Left colon (tissue), 2 donors: Measurements from ENCODE around the gene DDAH2. TPM values are rescaled to one million over a fixed set of nuclear protein-coding genes. Genes with fewer than 3 reads are reported as not detected.

Experiments used
- ATAC-seq: fragments of 200-7000 bp; cut with Tn5 transposase; one replicate; pipeline ENCODE4 v1.9.1; 2020; ENCODE audit warnings: mild to moderate bottlenecking, moderate library complexity
- DNase-seq, 2 donors: peaks; one replicate each; pipeline ENCODE4 v3.0.0-alpha.2; 2020
- intact Hi-C, 2 donors: fragments of 100-400 bp; cut with DNase I in 1 of 2; cut with micrococcal nuclease in 1 of 2; formaldehyde crosslinking; loops; one replicate each; pipeline versions ENCODE4 v1.11.2 to v1.14.0; 2022; cut with DNase I, micrococcal nuclease
- microRNA-seq, 2 donors: library from miRNA; unstranded; fragments of <30 nt; microRNA quantifications; one replicate each; pipeline versions ENCODE4 v1.1.0 to v1.2.0, GENCODE V29; 2020
- total RNA-seq, 2 donors: library from RNA; stranded (reverse); fragmentation: NEBNext Ultra II Directional; extraction: Animal tissue kit (Norgen Biotek cat#: 25700); gene quantifications; one replicate each; pipeline ENCODE4 v1.2.1, GENCODE V29; 2021
- donor health status: DM: no; HTN: no; CAD: no.
- donor health status: DM: yes; HTN: yes; CAD: no.

The DDAH2 gene
- total RNA-seq, 2 donors from 2014 or later: 84.2 to 139 TPM

GRCh38 chr6:31681135-31681671 is 47.9 kb downstream of the DDAH2 start:
- DNase-seq (peak in 1 of 2 donors; percentile 66), ATAC-seq (peak; percentile 52)
- intact Hi-C loops: loop anchor here in 1 of 2 donors (5.0 kb wide), 1 partner anchor 86 kb away; no protein-coding TSS in a partner anchor

- DNase-seq (peak; percentile 85 to 86), ATAC-seq (peak; percentile 78)
- intact Hi-C loops: loop anchor here in 1 of 2 donors (5.0 kb wide), 1 partner anchor 87 kb away; no protein-coding TSS in a partner anchor
Measured at GRCh38 chr6:31680226-31681134, 48.6 kb downstream of the DDAH2 start, which contains the start of gene LY6G5C. Gene LY6G5C (minus strand): TSS chr6:31681067. CDS start chr6:31680373, 694 bp downstream.

- no peak for DNase-seq
- ATAC-seq: no peak
- intact Hi-C loops: no loop called here
Measured at GRCh38 chr6:31677955-31678354, 51.1 kb downstream of the DDAH2 start.

Small RNAs within 50 kb of the gene (microRNA-seq; reads per million reads assigned to microRNA genes)
- 0 to 0.53 reads per million in 2 donors for gene MIR4646

Other genes starting within 250 kb of the DDAH2 start
- gene MICB, start 231.2 kb downstream of the DDAH2 start, total RNA-seq: 1 to 10 TPM; 1.2 to 1.3 TPM
- gene MCCD1, start 200.3 kb downstream of the DDAH2 start, total RNA-seq: not detected
- 100 to 1,000 TPM; 221 to 269 TPM for gene DDX39B, start 187.3 kb downstream of the DDAH2 start, total RNA-seq
- gene ATP6V1G2, start 182.7 kb downstream of the DDAH2 start, total RNA-seq: under 1 TPM; 0.58 to 0.92 TPM
- gene NFKBIL1, start 181.7 kb downstream of the DDAH2 start, total RNA-seq: 10 to 100 TPM; 14.4 to 18.0 TPM
- gene LTA, start 157.0 kb downstream of the DDAH2 start, total RNA-seq: under 1 TPM in 1 of 2 donors, not detected in 1; 0.36 TPM
- gene TNF, start 153.7 kb downstream of the DDAH2 start, total RNA-seq: 1 to 10 TPM in 1 of 2 donors, under 1 TPM in 1; 0.27 to 1.4 TPM
- 1 to 10 TPM in 1 of 2 donors, under 1 TPM in 1; 0.70 to 3.0 TPM for gene LTB, start 146.9 kb downstream of the DDAH2 start, total RNA-seq
- 1 to 10 TPM; 2.4 to 5.8 TPM for gene LST1, start 143.0 kb downstream of the DDAH2 start, total RNA-seq
- gene NCR3, start 136.3 kb downstream of the DDAH2 start, total RNA-seq: 1 to 10 TPM in 1 of 2 donors, not detected in 1; 1.1 TPM
- gene AIF1, start 114.1 kb downstream of the DDAH2 start, total RNA-seq: 10 to 100 TPM in 1 of 2 donors, 1 to 10 TPM in 1; 5.2 to 15.0 TPM
- 100 to 1,000 TPM in 1 of 2 donors, 10 to 100 TPM in 1; 92.9 to 110 TPM for gene PRRC2A, start 108.6 kb downstream of the DDAH2 start, total RNA-seq
- gene BAG6, start 76.6 kb downstream of the DDAH2 start, total RNA-seq: 100 to 1,000 TPM; 272 to 282 TPM
- gene APOM, start 73.4 kb downstream of the DDAH2 start, total RNA-seq: 1 to 10 TPM; 2.0 to 3.1 TPM
- gene C6orf47, start 68.5 kb downstream of the DDAH2 start, total RNA-seq: 10 to 100 TPM; 35.7 to 36.3 TPM
- gene GPANK1, start 64.3 kb downstream of the DDAH2 start, total RNA-seq: 10 to 100 TPM; 11.1 to 15.2 TPM
- gene CSNK2B, start 63.2 kb downstream of the DDAH2 start, total RNA-seq: 100 to 1,000 TPM; 137 to 155 TPM
- 1 to 10 TPM; 8.7 to 9.9 TPM for gene LY6G5B, start 59.3 kb downstream of the DDAH2 start, total RNA-seq
- gene LY6G5C, start 48.2 kb downstream of the DDAH2 start, total RNA-seq: 1 to 10 TPM; 1.6 to 2.5 TPM
- gene ABHD16A, start 26.0 kb downstream of the DDAH2 start, total RNA-seq: 10 to 100 TPM; 51.5 to 53.9 TPM
- gene LY6G6F, start 22.4 kb downstream of the DDAH2 start, total RNA-seq: not detected
- gene LY6G6D, start 14.0 kb downstream of the DDAH2 start, total RNA-seq: not detected
- gene LY6G6C, start 7.6 kb downstream of the DDAH2 start, total RNA-seq: not detected
- gene MPIG6B, start 5.9 kb downstream of the DDAH2 start, total RNA-seq: under 1 TPM in 1 of 2 donors, not detected in 1; 0.20 TPM
- 100 to 1,000 TPM; 502 to 513 TPM for gene CLIC1, start 7.2 kb upstream of the DDAH2 start, total RNA-seq
- gene MSH5, start 10.7 kb upstream of the DDAH2 start, total RNA-seq: 10 to 100 TPM; 18.7 to 26.9 TPM
- gene SAPCD1, start 33.4 kb upstream of the DDAH2 start, total RNA-seq: 1 to 10 TPM; 3.2 to 3.9 TPM
- gene VWA7, start 48.0 kb upstream of the DDAH2 start, total RNA-seq: 10 to 100 TPM; 11.4 to 11.8 TPM
- 10 to 100 TPM; 35.3 to 58.1 TPM for gene VARS1, start 66.5 kb upstream of the DDAH2 start, total RNA-seq
- gene LSM2, start 77.7 kb upstream of the DDAH2 start, total RNA-seq: 10 to 100 TPM; 33.0 to 33.5 TPM
- gene HSPA1L, start 86.0 kb upstream of the DDAH2 start, total RNA-seq: 1 to 10 TPM in 1 of 2 donors, under 1 TPM in 1; 0.89 to 1.1 TPM
- gene HSPA1A, start 86.2 kb upstream of the DDAH2 start, total RNA-seq: 100 to 1,000 TPM; 124 to 136 TPM
- gene HSPA1B, start 98.4 kb upstream of the DDAH2 start, total RNA-seq: 100 to 1,000 TPM; 252 to 296 TPM
- gene NEU1, start 133.5 kb upstream of the DDAH2 start, total RNA-seq: 10 to 100 TPM; 33.1 to 63.5 TPM
- gene SLC44A4, start 149.7 kb upstream of the DDAH2 start, total RNA-seq: 100 to 1,000 TPM; 763 to 988 TPM
- 10 to 100 TPM; 28.0 to 30.5 TPM for gene EHMT2, start 168.4 kb upstream of the DDAH2 start, total RNA-seq
- 1 to 10 TPM; 2.7 to 2.9 TPM for gene ZBTB12, start 172.8 kb upstream of the DDAH2 start, total RNA-seq
- 10 to 100 TPM in 1 of 2 donors, 1 to 10 TPM in 1; 6.1 to 18.2 TPM for gene C2, start 198.4 kb upstream of the DDAH2 start, total RNA-seq
- gene CFB, start 216.8 kb upstream of the DDAH2 start, total RNA-seq: 10 to 100 TPM; 22.2 to 58.8 TPM
- 10 to 100 TPM; 47.9 to 51.3 TPM for gene NELFE, start 229.7 kb upstream of the DDAH2 start, total RNA-seq
- 10 to 100 TPM; 55.4 to 70.8 TPM for gene SKIC2, start 229.9 kb upstream of the DDAH2 start, total RNA-seq
- gene DXO, start 242.8 kb upstream of the DDAH2 start, total RNA-seq: 10 to 100 TPM; 14.4 to 15.8 TPM